Adrenal gland (tissue), 5 donors: ENCODE data around the gene KCNIP1.

Source experiments
- CTCF ChIP-seq, 6 experiments: fragments of 450-650 bp in 4 of 6; fragments of 200-600 bp in 2 of 6; sonication (generic) in 1 of 6; IDR thresholded peaks; 1 replicate in 5 of 6; 2 replicates in 1 of 6; pipeline versions ENCODE4 v1.5.1 to v1.8.0; 2016 to 2021; ENCODE audit warnings: antibody characterized with exemption in 6 of 6, mild to moderate bottlenecking in 2 of 6, moderate library complexity in 1 of 6
- POLR2A ChIP-seq, 2 donors: fragments of 450-650 bp; IDR thresholded peaks; one replicate each; pipeline ENCODE4 v1.6.1; 2017; ENCODE audit warnings: antibody characterized with exemption in 2 of 2, mild to moderate bottlenecking in 2 of 2, moderate library complexity in 1 of 2
- donor health status: DM: no; HTN: no; CAD: no.

DNA sequence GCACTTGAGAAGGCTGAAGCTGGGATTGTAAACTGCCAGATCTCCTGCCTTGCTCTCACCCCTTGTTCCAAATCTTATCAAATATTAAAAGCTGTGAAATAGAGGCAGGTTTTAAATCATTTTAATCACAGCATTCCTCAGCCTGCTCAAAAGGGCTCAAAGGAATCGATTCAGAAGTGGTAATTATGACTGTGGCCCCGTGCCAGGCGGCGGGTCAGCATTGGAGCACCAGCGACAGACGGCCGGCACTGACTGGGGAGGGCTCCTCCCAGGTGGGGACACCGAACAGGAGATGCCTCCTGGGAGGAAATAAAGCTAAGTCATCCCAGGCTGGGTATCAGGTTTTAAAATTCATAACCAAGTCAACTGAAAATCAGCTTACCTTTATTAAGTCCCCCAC is 66.7 kb downstream of the KCNIP1 start:
- TF ChIP-seq CTCF (IDR thresholded peaks at IDR 0.05) (no peak), POLR2A (IDR thresholded peaks at IDR 0.05) (no peak)
